ENCODE measurements around the gene SELENOI.

The SELENOI gene

DNA sequence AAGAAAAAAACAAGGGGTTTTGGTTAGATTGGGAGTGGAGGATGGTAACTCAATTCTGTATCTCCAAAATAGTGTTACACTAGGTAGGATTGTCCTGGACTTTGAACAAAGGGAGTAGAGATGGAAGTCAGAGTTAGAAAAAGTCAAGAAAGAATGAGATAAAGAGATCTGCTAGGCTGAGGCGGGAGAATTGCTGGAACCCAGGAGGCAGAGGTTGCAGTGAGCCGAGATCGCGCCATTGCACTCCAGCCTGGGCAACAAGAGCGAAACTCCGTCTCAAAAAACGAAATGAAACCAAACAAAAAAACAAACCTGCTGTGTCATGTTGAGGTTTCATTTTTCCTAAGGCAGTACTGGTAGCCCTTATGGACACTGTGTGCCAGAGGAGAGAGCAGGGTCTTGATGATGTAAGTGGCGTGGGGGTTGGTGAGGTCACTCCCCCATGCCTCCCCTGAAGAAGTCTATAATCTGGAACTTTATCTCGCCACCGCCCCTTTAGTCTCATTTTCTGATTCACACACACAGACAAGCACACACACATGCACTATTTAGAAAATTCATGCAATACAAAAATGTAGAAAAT is 66.2 kb downstream of the SELENOI start:
- DNase-seq: no peak

DNA sequence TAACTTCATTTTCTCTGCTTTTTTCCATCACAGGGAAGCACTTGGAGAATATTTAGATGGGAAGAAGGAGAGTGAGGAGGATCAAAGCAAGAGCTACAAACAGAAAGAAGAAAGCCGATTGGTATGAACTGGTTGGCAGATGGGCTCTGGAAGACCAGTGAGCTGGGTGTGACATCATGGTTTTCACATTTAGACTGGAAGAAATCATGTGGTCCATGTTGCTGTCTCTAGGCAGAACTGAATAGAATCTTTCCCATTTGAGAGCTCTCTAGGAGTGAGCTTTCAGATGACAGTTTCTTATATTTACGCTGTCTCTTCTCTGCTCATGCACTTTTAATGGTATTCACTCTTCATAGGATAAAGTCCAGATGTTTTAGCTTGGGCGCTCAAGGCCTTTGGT is 68.4 kb downstream of the SELENOI start:
- no peak for DNase-seq

GRCh38 chr2:26421961-26422360 is 76.0 kb downstream of the SELENOI start:
- DNase-seq: no peak

DNA sequence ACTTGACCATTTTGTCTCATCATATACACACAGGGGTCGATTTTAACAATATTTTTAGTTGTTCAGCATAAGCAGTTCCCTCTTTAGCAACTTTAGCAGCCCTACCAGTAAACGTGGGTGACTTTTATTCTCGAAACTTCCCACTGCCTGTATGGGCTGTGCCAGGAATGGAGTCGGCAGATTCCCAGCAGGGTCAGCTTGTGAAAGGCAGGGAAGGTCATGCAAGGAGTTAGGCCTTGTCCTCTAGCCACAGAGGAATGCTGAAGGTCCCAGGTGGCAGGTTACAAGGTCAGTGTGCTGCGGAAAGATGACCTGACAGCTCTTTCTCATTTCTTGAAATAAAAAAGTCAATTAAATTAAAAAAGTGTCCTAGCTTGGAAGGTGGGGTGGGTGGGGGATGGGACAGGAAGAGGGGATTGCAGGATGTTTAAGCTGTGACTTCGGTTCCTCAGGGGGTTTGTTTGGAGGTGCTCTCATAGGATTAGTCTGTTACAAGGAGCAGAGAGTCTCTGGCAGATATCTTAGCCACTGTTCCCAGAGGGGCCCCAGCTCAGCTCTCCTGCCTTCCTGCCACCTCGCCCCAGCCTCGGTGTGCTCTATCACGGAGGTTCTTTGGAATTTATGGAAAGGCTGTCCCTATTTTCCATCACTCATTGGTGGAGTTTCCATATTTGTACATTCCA is 77.1 kb downstream of the SELENOI start:
- no peak for DNase-seq

- no peak for DNase-seq
Measured at GRCh38 chr2:26423750-26424149, 77.8 kb downstream of the SELENOI start.

- no peak for DNase-seq
Measured at GRCh38 chr2:26424221-26424620, 78.3 kb downstream of the SELENOI start.

DNA sequence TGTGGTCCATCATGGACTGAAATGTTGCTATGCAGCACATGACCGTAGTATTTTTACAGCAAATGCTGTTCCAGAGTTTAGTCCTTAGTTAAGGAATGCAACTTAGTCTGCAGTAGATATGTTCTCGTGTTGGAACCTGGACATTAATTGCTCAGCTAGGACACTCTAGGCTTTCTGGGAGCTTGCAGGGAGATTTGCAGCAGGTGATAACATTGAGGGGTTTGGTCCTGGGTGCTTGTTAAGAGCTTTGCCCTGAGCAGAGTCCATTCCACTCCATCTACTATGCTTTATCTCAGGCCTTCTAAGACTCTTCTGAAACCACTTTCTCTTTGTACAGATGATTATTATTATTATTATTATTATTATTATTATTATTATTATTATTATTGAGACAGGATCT is 82.9 kb downstream of the SELENOI start:
- no peak for DNase-seq

DNA sequence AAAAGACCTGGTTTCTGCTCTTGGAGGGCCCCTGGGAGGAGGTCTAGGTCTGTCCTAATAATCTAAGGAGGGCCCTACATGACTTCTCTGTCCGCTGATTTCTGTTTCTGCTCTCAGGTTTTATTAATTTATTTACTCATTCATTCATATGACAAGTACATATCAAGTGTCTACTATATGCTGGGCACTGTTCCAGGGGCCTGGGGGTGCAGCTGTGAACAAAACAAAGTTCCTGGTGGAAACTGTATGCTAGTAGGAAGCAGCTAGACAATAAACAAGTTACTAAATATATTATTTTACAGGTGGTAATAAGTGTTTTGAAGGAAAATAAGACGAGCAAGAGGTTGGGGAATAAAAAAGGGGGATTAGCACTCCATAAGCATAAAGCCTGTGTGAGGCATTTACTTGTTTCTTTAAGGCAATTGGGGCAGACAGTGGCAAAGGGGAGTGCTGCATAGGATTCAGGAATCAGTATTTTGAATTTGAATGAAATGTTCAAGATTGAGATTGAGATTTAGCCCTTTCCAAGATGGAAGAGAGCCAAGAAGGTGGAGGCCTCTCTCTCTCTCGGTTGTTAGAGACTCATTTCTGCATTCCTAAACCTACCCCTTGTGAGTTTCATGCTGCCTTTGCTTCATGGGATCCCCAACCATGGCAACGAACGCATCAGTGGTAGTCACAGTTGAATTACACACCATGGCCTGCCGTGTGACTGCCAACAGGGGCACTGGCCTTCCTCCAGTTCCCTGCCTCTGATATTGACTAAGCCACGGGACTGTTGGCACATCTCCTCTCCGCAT is 84.0 kb downstream of the SELENOI start:
- DNase-seq: peak; percentile 17

DNA sequence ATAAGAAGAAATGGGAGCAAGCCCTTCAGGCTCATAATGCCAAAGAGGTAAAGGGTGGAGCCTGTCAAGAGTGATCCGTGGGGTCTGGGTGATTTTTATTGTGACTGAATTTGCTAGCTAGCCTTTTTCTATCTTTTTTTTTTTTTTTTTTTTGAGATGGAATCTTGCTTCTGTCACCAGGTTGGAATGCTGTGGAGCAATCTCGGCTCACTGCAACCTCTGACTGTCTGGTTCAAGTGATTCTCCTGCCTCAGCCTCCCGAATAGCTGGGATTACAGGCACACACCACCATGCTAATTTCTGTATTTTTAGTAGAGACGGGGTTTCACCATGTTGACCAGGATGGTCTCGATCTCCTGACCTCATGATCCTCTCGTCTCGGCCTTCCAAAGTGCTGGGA is 84.9 kb downstream of the SELENOI start:
- no peak for DNase-seq

GRCh38 chr2:26432363-26432762 is 86.4 kb downstream of the SELENOI start:
- DNase-seq: no peak

GRCh38 chr2:26432859-26433258 is 86.9 kb downstream of the SELENOI start:
- DNase-seq: no peak

DNA sequence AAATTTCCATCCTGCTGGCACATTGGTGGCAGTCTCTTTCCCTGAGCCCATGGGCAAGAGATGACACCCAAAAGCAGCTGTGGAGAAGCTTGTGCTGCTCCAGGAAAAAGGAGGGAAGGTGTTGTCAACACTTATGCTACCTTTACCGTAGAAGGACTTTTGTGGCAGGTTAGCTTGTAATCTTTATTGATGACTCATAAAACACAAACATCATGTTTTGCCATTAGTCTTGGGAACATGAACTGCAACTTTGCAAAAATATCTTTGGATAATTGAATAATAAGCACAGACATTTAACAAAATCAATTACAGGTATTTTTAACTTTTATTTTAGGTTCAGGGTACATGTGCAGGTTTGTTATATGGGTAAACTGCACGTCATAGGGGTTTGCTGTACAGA is 89.2 kb downstream of the SELENOI start:
- DNase-seq: no peak

DNA sequence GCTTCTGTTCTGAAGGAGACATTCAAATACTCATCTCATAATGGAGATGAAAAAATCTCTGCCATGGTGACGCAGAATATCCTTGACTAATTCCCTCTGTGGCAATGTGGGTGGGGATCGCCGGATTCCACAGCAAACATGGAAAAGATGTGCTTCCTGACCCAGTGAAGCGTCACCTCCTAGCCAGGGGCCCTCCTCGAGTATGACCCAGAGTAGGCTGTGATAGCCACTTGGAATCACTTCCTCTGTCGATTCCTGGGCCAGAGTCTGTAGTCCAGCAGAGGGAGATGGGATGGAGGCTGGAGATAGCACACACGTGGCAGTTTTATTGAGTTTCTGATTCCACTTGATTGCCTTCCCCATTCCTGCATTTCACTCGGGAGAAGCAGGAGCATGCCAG is 92.6 kb downstream of the SELENOI start:
- no peak for DNase-seq

GRCh38 chr2:26438926-26439325 is 93.0 kb downstream of the SELENOI start:
- DNase-seq: no peak

DNA sequence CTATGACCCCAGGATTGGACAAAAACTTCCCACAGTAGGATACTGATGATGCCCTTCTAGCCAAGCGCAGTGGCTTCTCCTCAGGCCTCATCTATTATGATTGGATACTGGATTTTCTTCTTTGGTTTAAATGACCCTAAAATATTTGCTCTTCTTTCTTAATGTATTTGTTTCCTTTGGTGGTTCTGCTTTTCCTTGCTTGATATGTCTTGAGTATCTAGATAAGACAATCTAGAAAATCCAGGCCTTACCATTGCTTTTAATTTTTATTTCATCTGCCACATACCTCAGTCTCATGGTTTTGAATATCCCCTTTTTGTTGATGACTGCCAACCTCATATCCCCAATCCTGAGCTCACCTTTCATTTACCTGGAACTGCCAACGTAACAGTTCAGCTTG is 96.4 kb downstream of the SELENOI start:
- no peak for DNase-seq

GRCh38 chr2:26442707-26443106 is 96.8 kb downstream of the SELENOI start:
- DNase-seq: no peak

DNA sequence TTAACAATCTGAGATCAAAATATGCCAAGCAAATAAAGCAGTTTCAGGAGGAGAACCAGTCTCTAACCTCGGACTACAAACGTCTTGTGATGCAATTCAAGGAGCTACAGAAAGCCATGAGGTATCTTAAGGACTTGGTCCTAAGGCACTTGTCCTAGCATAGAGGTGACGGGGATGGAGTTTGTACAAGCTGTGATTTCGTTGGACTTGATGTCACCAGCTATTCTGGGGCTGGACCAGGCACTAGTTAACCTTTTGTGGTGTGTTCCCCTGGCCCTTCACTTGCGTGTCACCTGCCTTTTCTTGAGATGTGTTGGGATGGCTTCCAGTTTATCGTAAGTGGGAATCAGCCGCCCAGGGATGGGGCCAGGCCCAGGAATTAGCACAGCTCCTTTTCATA is 98.3 kb downstream of the SELENOI start:
- DNase-seq: no peak

All from NCI-H2081 treated with DMSO at 0.1 percent for 48 hours (cell line).